ENCODE measurements around the gene CANT1. TPM values are rescaled to one million over a fixed set of nuclear protein-coding genes. Genes with fewer than 3 reads are reported as not detected.

CANT1 gene
- total RNA-seq, 1 experiment from 2014 or later: 54.2 TPM

GRCh38 chr17:79018370-79018695, 8.8 kb upstream of the CANT1 start:
- H3K9me3 ChIP-seq (ENCODE audit: low read depth, low read length, poor library complexity, severe bottlenecking): peaks cover 27% of the 10 kb centered on the region
- BruUV-seq (replicated peaks): no TSS peak
- CTCF ChIA-PET: interaction anchor here (0.7 kb wide), 1 partner anchor 24 kb away, joined by 3 read pairs; no protein-coding TSS in a partner anchor
- no peaks in the 10 kb centered on the region for H3K27me3 ChIP-seq (replicated peaks; ENCODE audit: insufficient read depth, low read depth, low read length, poor library complexity)
- H3K27ac ChIP-seq (ENCODE audit: low read depth, low read length, poor library complexity, severe bottlenecking): no peak overlapping the region
- H3K4me1 ChIP-seq (ENCODE audit: insufficient read depth, low read length, poor library complexity, severe bottlenecking): no peaks in the 10 kb centered on the region
- no peak overlapping the region for H3K4me3 ChIP-seq (ENCODE audit: low read depth, low read length, poor library complexity, severe bottlenecking)
- POLR2A ChIA-PET (ENCODE audit: low non-redundant PET): no interaction called here
- no peak for DNase-seq (ENCODE audit: low spot score)
- TF ChIP-seq CTCF (conservative IDR thresholded peaks at IDR 0.05; ENCODE audit: low read depth, low read length) (no peak), EZH2 (IDR thresholded peaks at IDR 0.05; ENCODE audit: borderline replicate concordance, low read depth, low read length, poor library complexity, severe bottlenecking) (no peak)
- H3K36me3 ChIP-seq (ENCODE audit: insufficient read depth, low read length, poor library complexity, severe bottlenecking): no peaks in the 10 kb centered on the region
- intact Hi-C loops (cut with micrococcal nuclease; ENCODE audit: unreplicated experiment): no loop called here

GRCh38 chr17:79017546-79018369, 8.2 kb upstream of the CANT1 start:
- peaks cover 27% of the 10 kb centered on the region for H3K9me3 ChIP-seq (ENCODE audit: low read depth, low read length, poor library complexity, severe bottlenecking)
- H3K4me3 ChIP-seq (ENCODE audit: low read depth, low read length, poor library complexity, severe bottlenecking): no peak overlapping the region
- DNase-seq (ENCODE audit: low spot score): no peak
- H3K27me3 ChIP-seq (replicated peaks; ENCODE audit: insufficient read depth, low read depth, low read length, poor library complexity): no peaks in the 10 kb centered on the region
- H3K36me3 ChIP-seq (ENCODE audit: insufficient read depth, low read length, poor library complexity, severe bottlenecking): no peaks in the 10 kb centered on the region
- BruUV-seq (replicated peaks): no TSS peak
- ChIA-PET POLR2A (ENCODE audit: low non-redundant PET) (no interaction called here), CTCF (no interaction called here)
- H3K4me1 ChIP-seq (ENCODE audit: insufficient read depth, low read length, poor library complexity, severe bottlenecking): no peaks in the 10 kb centered on the region
- no peak for TF ChIP-seq CTCF (conservative IDR thresholded peaks at IDR 0.05; ENCODE audit: low read depth, low read length)
- no peak overlapping the region for H3K27ac ChIP-seq (ENCODE audit: low read depth, low read length, poor library complexity, severe bottlenecking)
- intact Hi-C loops (cut with micrococcal nuclease; ENCODE audit: unreplicated experiment): no loop called here

- Histone ChIP-seq H3K4me3 (ENCODE audit: low read depth, low read length, poor library complexity, severe bottlenecking) (no peak overlapping the region), H3K9me3 (ENCODE audit: low read depth, low read length, poor library complexity, severe bottlenecking) (peaks cover 27% of the 10 kb centered on the region), H3K27ac (ENCODE audit: low read depth, low read length, poor library complexity, severe bottlenecking) (no peak overlapping the region), H3K36me3 (ENCODE audit: insufficient read depth, low read length, poor library complexity, severe bottlenecking) (no peaks in the 10 kb centered on the region), H3K4me1 (ENCODE audit: insufficient read depth, low read length, poor library complexity, severe bottlenecking) (peaks cover 6% of the 10 kb centered on the region), H3K27me3 (replicated peaks; ENCODE audit: insufficient read depth, low read depth, low read length, poor library complexity) (no peaks in the 10 kb centered on the region)
- no TSS peak for BruUV-seq (replicated peaks)
- ChIA-PET POLR2A (ENCODE audit: low non-redundant PET) (no interaction called here), CTCF (interaction anchor here (0.6 kb wide), 1 partner anchor 12 kb away, joined by 3 read pairs; no protein-coding TSS in a partner anchor)
- intact Hi-C loops (cut with micrococcal nuclease; ENCODE audit: unreplicated experiment): no loop called here
- DNase-seq (ENCODE audit: low spot score): no peak
- TF ChIP-seq EZH2 (IDR thresholded peaks at IDR 0.05; ENCODE audit: borderline replicate concordance, low read depth, low read length, poor library complexity, severe bottlenecking) (no peak), CTCF (conservative IDR thresholded peaks at IDR 0.05; ENCODE audit: low read depth, low read length) (no peak)
Measured at GRCh38 chr17:79014158-79014758, 4.7 kb upstream of the CANT1 start.
